Measurements from ENCODE around the gene APOL4.

Gene APOL4

GRCh38 chr22:36141481-36141880 is 60.1 kb downstream of the APOL4 start:
- no peaks in the 10 kb centered on the region for H3K36me3 ChIP-seq (ENCODE audit: insufficient read depth, insufficient read length, low read length)

More at GRCh38 chr22:36141481-36141880, 60.1 kb downstream of the APOL4 start:
- Histone ChIP-seq H3K9me3 (ENCODE audit: insufficient read depth, low read length) (no peaks in the 10 kb centered on the region), H3K4me1 (ENCODE audit: insufficient read depth, insufficient read length) (peaks cover 3% of the 10 kb centered on the region), H3K9ac (ENCODE audit: insufficient read length, low read depth) (no peak overlapping the region), H3K4me3 (ENCODE audit: insufficient read length, low read depth) (no peak overlapping the region), H3K27me3 (ENCODE audit: insufficient read depth, insufficient read length) (no peaks in the 10 kb centered on the region)
- TF ChIP-seq ZNF274 (IDR thresholded peaks at IDR 0.05; ENCODE audit: low read depth, low read length) (no peak), SUZ12 (IDR thresholded peaks at IDR 0.05; ENCODE audit: extremely low read depth, insufficient read depth, insufficient read length) (no peak), YY1 (IDR thresholded peaks at IDR 0.05; ENCODE audit: insufficient read depth, insufficient read length) (no peak)
- no peak for DNase-seq (ENCODE audit: low read depth, low spot score)
